ENCODE data around the gene TOMM34.

DNA sequence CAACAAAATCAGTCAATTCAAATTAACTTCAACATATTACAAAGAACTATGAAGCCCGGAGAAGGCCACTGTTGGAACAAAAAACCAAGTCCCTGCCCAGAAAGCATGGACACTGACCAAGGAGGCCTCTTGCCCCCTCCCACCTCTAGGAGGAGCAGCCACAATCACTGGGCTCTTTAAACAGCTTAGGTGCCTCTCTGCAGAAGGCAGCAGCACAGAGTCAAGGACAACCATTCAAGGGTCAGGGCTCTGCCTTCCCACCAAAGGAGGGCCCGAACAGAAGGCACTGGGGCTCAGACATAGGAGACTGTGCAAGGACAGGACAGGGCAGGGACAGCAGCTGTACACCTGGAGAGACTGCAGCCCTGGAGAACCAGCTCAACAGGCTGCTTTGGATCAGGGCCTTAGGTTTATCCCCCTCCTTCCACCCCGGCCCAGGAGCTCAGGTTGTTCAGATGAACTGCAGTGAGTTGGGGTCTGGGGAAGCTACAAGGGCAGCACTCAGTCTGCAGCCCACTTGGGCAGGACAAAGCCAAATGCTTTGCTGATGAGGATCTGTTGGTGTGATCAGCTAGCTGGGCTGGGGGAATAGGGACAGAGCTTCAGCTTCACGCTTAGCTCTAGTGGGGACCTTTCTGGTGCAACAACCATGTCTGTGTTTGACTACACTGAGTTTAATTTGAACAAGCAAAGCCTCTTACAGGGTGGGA lies 17.8 kb downstream of the TOMM34 start:
- TF ChIP-seq, protein P1, sequence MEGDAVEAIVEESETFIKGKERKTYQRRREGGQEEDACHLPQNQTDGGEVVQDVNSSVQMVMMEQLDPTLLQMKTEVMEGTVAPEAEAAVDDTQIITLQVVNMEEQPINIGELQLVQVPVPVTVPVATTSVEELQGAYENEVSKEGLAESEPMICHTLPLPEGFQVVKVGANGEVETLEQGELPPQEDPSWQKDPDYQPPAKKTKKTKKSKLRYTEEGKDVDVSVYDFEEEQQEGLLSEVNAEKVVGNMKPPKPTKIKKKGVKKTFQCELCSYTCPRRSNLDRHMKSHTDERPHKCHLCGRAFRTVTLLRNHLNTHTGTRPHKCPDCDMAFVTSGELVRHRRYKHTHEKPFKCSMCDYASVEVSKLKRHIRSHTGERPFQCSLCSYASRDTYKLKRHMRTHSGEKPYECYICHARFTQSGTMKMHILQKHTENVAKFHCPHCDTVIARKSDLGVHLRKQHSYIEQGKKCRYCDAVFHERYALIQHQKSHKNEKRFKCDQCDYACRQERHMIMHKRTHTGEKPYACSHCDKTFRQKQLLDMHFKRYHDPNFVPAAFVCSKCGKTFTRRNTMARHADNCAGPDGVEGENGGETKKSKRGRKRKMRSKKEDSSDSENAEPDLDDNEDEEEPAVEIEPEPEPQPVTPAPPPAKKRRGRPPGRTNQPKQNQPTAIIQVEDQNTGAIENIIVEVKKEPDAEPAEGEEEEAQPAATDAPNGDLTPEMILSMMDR (IDR thresholded peaks at IDR 0.05), result no peak
- TF ChIP-seq POLR2A (IDR thresholded peaks at IDR 0.05), result no peak
